ENCODE measurements around the gene SAMD4A. TPM values are rescaled to one million over a fixed set of nuclear protein-coding genes. Genes with fewer than 3 reads are reported as not detected.

Gene SAMD4A
- total RNA-seq, 2 experiments from 2014 or later, result 0.06 to 1.0 TPM

DNA sequence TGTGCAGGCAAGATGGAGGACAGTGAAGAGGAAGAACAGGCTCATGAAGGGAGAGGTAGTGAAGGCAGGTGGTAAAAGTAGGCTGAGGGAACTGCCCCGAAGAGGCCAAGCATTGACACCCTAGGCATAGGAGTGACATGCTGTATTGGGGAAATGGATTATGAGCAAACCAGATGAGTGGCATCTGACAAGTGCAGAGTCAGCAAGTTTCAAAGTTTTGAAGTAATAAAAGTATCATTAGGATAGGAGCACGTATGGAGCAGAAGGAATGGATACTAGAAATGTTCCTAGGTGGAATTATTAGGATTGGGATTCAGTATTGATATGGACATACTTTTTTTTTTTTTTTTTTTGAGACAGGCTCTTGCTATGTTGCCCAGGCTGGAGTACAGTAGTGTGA, 139.8 kb downstream of the SAMD4A start:
- no peak for DNase-seq (ENCODE audit: low spot score)
- H3K9me2 ChIP-seq (ENCODE audit: insufficient read depth, low read length), result no peaks in the 10 kb centered on the region
- POLR2A ChIA-PET, result no interaction called here
- intact Hi-C loops (cut with micrococcal nuclease; ENCODE audit: unreplicated experiment), result no loop called here
- no peaks in the 10 kb centered on the region for H4K20me1 ChIP-seq (ENCODE audit: insufficient read depth, low read length)
- no TSS peak for BruUV-seq (replicated peaks)
- H3K4me1 ChIP-seq (ENCODE audit: insufficient read depth, low read length, poor library complexity, severe bottlenecking), result peaks cover 7% of the 10 kb centered on the region
- CTCF ChIA-PET (ENCODE audit: unreplicated experiment), result no interaction called here
- H3K79me2 ChIP-seq (ENCODE audit: insufficient read depth, low read depth, low read length), result no peaks in the 10 kb centered on the region
- H2AFZ ChIP-seq (ENCODE audit: low read length), result no peak overlapping the region
- H3K27ac ChIP-seq (ENCODE audit: low read depth, low read length, poor library complexity, severe bottlenecking), result no peak overlapping the region
- no peak overlapping the region for H3K4me3 ChIP-seq (ENCODE audit: low read depth, low read length, poor library complexity, severe bottlenecking)
- no peak overlapping the region for H3K4me2 ChIP-seq (ENCODE audit: low read length)
- no peaks in the 10 kb centered on the region for H3K9me3 ChIP-seq (ENCODE audit: low read length)
- TF ChIP-seq CTCF (conservative IDR thresholded peaks at IDR 0.05; ENCODE audit: low read length) (no peak), EZH2phosphoT487 (IDR thresholded peaks at IDR 0.05; ENCODE audit: borderline replicate concordance, low read depth, low read length) (no peak)
- no peaks in the 10 kb centered on the region for H3K36me3 ChIP-seq (ENCODE audit: insufficient read depth, low read length)

DNA sequence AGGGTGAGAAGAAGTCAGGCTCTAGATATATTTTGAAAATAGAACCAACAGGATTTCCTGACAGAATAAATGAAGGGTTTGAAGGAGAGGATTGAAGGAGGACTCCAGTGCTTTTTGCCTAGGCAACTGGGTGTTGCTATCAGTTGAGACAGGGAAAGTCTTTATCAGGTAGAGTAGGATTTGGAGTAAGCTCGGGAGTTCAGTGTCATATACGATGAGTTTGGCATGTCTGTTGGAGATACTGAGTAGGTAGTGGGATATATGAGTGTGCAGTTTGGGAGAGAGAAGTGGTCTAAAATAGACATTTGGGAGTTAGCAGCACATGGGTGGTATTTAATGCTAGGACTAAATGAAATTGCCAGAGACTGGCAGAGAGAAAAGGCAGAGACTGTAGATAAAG, 141.2 kb downstream of the SAMD4A start:
- no TSS peak for BruUV-seq (replicated peaks)
- peaks cover 18% of the 10 kb centered on the region for H3K4me1 ChIP-seq (ENCODE audit: insufficient read depth, low read length, poor library complexity, severe bottlenecking)
- H3K36me3 ChIP-seq (ENCODE audit: insufficient read depth, low read length), result no peaks in the 10 kb centered on the region
- no peak overlapping the region for H2AFZ ChIP-seq (ENCODE audit: low read length)
- H3K4me2 ChIP-seq (ENCODE audit: low read length), result no peak overlapping the region
- ChIA-PET POLR2A (no interaction called here), CTCF (ENCODE audit: unreplicated experiment) (no interaction called here)
- H4K20me1 ChIP-seq (ENCODE audit: insufficient read depth, low read length), result no peaks in the 10 kb centered on the region
- no peak overlapping the region for H3K27ac ChIP-seq (ENCODE audit: low read depth, low read length, poor library complexity, severe bottlenecking)
- DNase-seq (ENCODE audit: low spot score), result no peak
- intact Hi-C loops (cut with micrococcal nuclease; ENCODE audit: unreplicated experiment), result no loop called here
- H3K4me3 ChIP-seq (ENCODE audit: low read depth, low read length, poor library complexity, severe bottlenecking), result no peak overlapping the region
- no peaks in the 10 kb centered on the region for H3K79me2 ChIP-seq (ENCODE audit: insufficient read depth, low read depth, low read length)
- no peaks in the 10 kb centered on the region for H3K9me2 ChIP-seq (ENCODE audit: insufficient read depth, low read length)
- H3K9me3 ChIP-seq (ENCODE audit: low read length), result no peaks in the 10 kb centered on the region
- no peak for TF ChIP-seq EZH2phosphoT487 (IDR thresholded peaks at IDR 0.05; ENCODE audit: borderline replicate concordance, low read depth, low read length)
- TF ChIP-seq CTCF (conservative IDR thresholded peaks at IDR 0.05; ENCODE audit: low read length), result no peak

GRCh38 chr14:54708982-54709381, 142.1 kb downstream of the SAMD4A start:
- Histone ChIP-seq H3K9me3 (ENCODE audit: low read length) (no peaks in the 10 kb centered on the region), H2AFZ (ENCODE audit: low read length) (no peak overlapping the region), H3K9me2 (ENCODE audit: insufficient read depth, low read length) (no peaks in the 10 kb centered on the region), H3K4me1 (ENCODE audit: insufficient read depth, low read length, poor library complexity, severe bottlenecking) (peaks cover 18% of the 10 kb centered on the region), H3K79me2 (ENCODE audit: insufficient read depth, low read depth, low read length) (no peaks in the 10 kb centered on the region), H3K27ac (ENCODE audit: low read depth, low read length, poor library complexity, severe bottlenecking) (no peak overlapping the region), H3K4me3 (ENCODE audit: low read depth, low read length, poor library complexity, severe bottlenecking) (no peak overlapping the region), H4K20me1 (ENCODE audit: insufficient read depth, low read length) (no peaks in the 10 kb centered on the region), H3K36me3 (ENCODE audit: insufficient read depth, low read length) (no peaks in the 10 kb centered on the region), H3K4me2 (ENCODE audit: low read length) (no peak overlapping the region)
- CTCF ChIA-PET (ENCODE audit: unreplicated experiment), result no interaction called here
- TF ChIP-seq EZH2phosphoT487 (IDR thresholded peaks at IDR 0.05; ENCODE audit: borderline replicate concordance, low read depth, low read length), result no peak
- TF ChIP-seq CTCF (conservative IDR thresholded peaks at IDR 0.05; ENCODE audit: low read length), result no peak
- no peak for DNase-seq (ENCODE audit: low spot score)
- POLR2A ChIA-PET, result no interaction called here
- BruUV-seq (replicated peaks), result no TSS peak
- intact Hi-C loops (cut with micrococcal nuclease; ENCODE audit: unreplicated experiment), result no loop called here
